WTC11 (cell line): Measurements from ENCODE around the gene NOXO1. TPM values are rescaled to one million over a fixed set of nuclear protein-coding genes. Genes with fewer than 3 reads are reported as not detected.

ENCODE experiments used
- ATAC-seq: fragments of 200-7000 bp; cut with Tn5 transposase; 2 replicates; pipeline ENCODE4 v1.10.0; 2021; ENCODE audit warnings: mild to moderate bottlenecking, moderate library complexity
- CTCF ChIA-PET: fragments of 300-600 bp; sonication (Branson Sonifier 250); formaldehyde crosslinking; loops from one replicate; lab custom pipeline; 2021; ENCODE audit warnings: antibody characterized with exemption; lab: Charles Lee
- POLR2A ChIA-PET: fragments of 350-600 bp; sonication (Branson Sonifier 250); formaldehyde crosslinking; loops from one replicate; lab custom pipeline; 2021; ENCODE audit warnings: antibody characterized with exemption; lab: Charles Lee
- DNase-seq: peaks from one replicate; pipeline ENCODE4 v3.0.0; 2021; ENCODE audit warnings: low spot score
- H3K27ac Mint-ChIP-seq: 2 replicates; pipeline ENCODE4 v1.8.0; 2021; ENCODE audit warnings: mixed read lengths
- H3K27me3 Mint-ChIP-seq: 2 replicates; pipeline ENCODE4 v1.8.0; 2021; ENCODE audit warnings: low read depth, mild to moderate bottlenecking, moderate library complexity, mixed read lengths
- H3K36me3 Mint-ChIP-seq: 2 replicates; pipeline ENCODE4 v1.8.0; 2021; ENCODE audit warnings: mixed read lengths
- H3K4me1 Mint-ChIP-seq: 2 replicates; pipeline ENCODE4 v1.8.0; 2022; ENCODE audit warnings: mixed read lengths
- H3K4me3 Mint-ChIP-seq: 2 replicates; pipeline ENCODE4 v1.8.0; 2021; ENCODE audit warnings: mild to moderate bottlenecking, moderate library complexity, mixed read lengths
- H3K9me3 Mint-ChIP-seq: 2 replicates; pipeline ENCODE4 v1.8.0; 2021; ENCODE audit warnings: mixed read lengths
- AR ChIP-seq: fragments of 250-450 bp; sonication (Bioruptor Pico); IDR thresholded peaks from 2 replicates; pipeline ENCODE4 v1.9.0; 2021; ENCODE audit warnings: mild to moderate bottlenecking
- ARID4B ChIP-seq: sonication (generic); formaldehyde crosslinking; IDR thresholded peaks from 2 replicates; pipeline ENCODE4 v1.8.0; 2023; ENCODE audit warnings: missing genetic modification reagents, mild to moderate bottlenecking, borderline replicate concordance
- ATF1 ChIP-seq: sonication (generic); formaldehyde crosslinking; IDR thresholded peaks from 2 replicates; pipeline ENCODE4 v1.8.1; 2023; ENCODE audit warnings: mild to moderate bottlenecking, moderate library complexity, missing genetic modification reagents
- ATF2 ChIP-seq: sonication (generic); formaldehyde crosslinking; IDR thresholded peaks from 2 replicates; pipeline ENCODE4 v1.8.1; 2022; ENCODE audit warnings: low read depth, missing genetic modification reagents, borderline replicate concordance
- CTCF ChIP-seq: fragments of 200-600 bp; IDR thresholded peaks from 2 replicates; pipeline ENCODE4 v1.8.0; 2022; ENCODE audit warnings: antibody characterized with exemption
- GRHL2 ChIP-seq: fragments of 250-450 bp; sonication (Bioruptor Pico); IDR thresholded peaks from 2 replicates; pipeline ENCODE4 v1.8.0; 2022; ENCODE audit warnings: mild to moderate bottlenecking, moderate library complexity; ENCODE audit not compliant: insufficient replicate concordance, severe bottlenecking
- HMGA2 ChIP-seq: fragments of 250-450 bp; sonication (Bioruptor Pico); IDR thresholded peaks from 2 replicates; pipeline ENCODE4 v1.4.0; 2021; ENCODE audit warnings: mild to moderate bottlenecking, moderate library complexity
- HMGXB4 ChIP-seq: sonication (generic); formaldehyde crosslinking; IDR thresholded peaks from 2 replicates; pipeline ENCODE4 v1.8.1; 2023; ENCODE audit warnings: mild to moderate bottlenecking, moderate library complexity, missing genetic modification reagents
- JUN ChIP-seq: sonication (generic); formaldehyde crosslinking; IDR thresholded peaks from 2 replicates; pipeline ENCODE4 v1.8.0; 2023; ENCODE audit warnings: mild to moderate bottlenecking, missing genetic modification reagents
- KAT7 ChIP-seq: sonication (generic); formaldehyde crosslinking; IDR thresholded peaks from 2 replicates; pipeline ENCODE4 v1.8.1; 2023; ENCODE audit warnings: missing genetic modification reagents, mild to moderate bottlenecking, borderline replicate concordance
- NFE2L1 ChIP-seq: sonication (generic); formaldehyde crosslinking; IDR thresholded peaks from 2 replicates; pipeline ENCODE4 v1.8.1; 2023; ENCODE audit warnings: missing genetic modification reagents
- RELA ChIP-seq: sonication (generic); formaldehyde crosslinking; IDR thresholded peaks from 2 replicates; pipeline ENCODE4 v1.8.1; 2022; ENCODE audit warnings: missing genetic modification reagents, mild to moderate bottlenecking, borderline replicate concordance
- RORB ChIP-seq: fragments of 250-450 bp; sonication (Bioruptor Pico); IDR thresholded peaks from 2 replicates; pipeline ENCODE4 v1.9.0; 2021; ENCODE audit warnings: mild to moderate bottlenecking
- STAT6 ChIP-seq: sonication (generic); formaldehyde crosslinking; conservative IDR thresholded peaks from 2 replicates; pipeline ENCODE4 v1.8.1; 2023; ENCODE audit warnings: mild to moderate bottlenecking, low read depth, missing genetic modification reagents, moderate library complexity
- USF1 ChIP-seq: sonication (generic); formaldehyde crosslinking; IDR thresholded peaks from 2 replicates; pipeline ENCODE4 v1.8.0; 2022; ENCODE audit warnings: mild to moderate bottlenecking, missing genetic modification reagents
- ZNF416 ChIP-seq: fragments of 250-450 bp; sonication (Bioruptor Pico); IDR thresholded peaks from 2 replicates; pipeline ENCODE4 v1.9.0; 2021; ENCODE audit warnings: mild to moderate bottlenecking, inconsistent platforms
- ZNF423 ChIP-seq: fragments of 250-450 bp; sonication (Bioruptor Pico); IDR thresholded peaks from 2 replicates; pipeline ENCODE4 v2.1.2; 2022; ENCODE audit warnings: mild to moderate bottlenecking, moderate library complexity
- total RNA-seq: library from RNA; stranded (reverse); gene quantifications from 3 replicates; pipeline ENCODE4 v1.2.3, GENCODE V29; 2021

NOXO1 gene
- total RNA-seq, 1 experiment from 2014 or later, result 5.7 TPM

- POLR2A ChIA-PET, result interaction anchor here (0.7 to 2.3 kb wide), 22 partner anchors 9 to 544 kb away, joined by 3 to 20 read pairs (median 5); partner anchors contain the start of genes FAHD1, MAPK8IP3, MSRB1 and NOXO1
- peak; percentile 78; the same call in 1 of the 2 replicates for TF ChIP-seq AR (CRISPR knock-in tag)
- TF ChIP-seq USF1, result peak; percentile 53; the same call in 1 of the 2 replicates
- TF ChIP-seq ARID4B (CRISPR knock-in tag), result no peak
- 0 out of 2 replicates have a peak, but pooled peaks have one; percentile 18 for TF ChIP-seq ZNF416 (CRISPR knock-in tag)
- TF ChIP-seq JUN (CRISPR knock-in tag), result no peak; the same call in none of the 2 replicates
- TF ChIP-seq HMGA2 (CRISPR knock-in tag), result no peak
- no peak for TF ChIP-seq ATF2
- TF ChIP-seq STAT6 (CRISPR knock-in tag), result no peak
- TF ChIP-seq RORB (CRISPR knock-in tag), result no peak
- no peak for TF ChIP-seq ATF1 (CRISPR knock-in tag)
- no peak for TF ChIP-seq CTCF
- TF ChIP-seq RELA (CRISPR knock-in tag), result 0 out of 2 replicates have a peak, but pooled peaks have one; percentile 39
- no peak for TF ChIP-seq KAT7 (CRISPR knock-in tag)
- peak; percentile 77 for TF ChIP-seq HMGXB4
- TF ChIP-seq ZNF423, result no peak
- TF ChIP-seq NFE2L1 (CRISPR knock-in tag), result no peak; the same call in 1 of the 2 replicates
- no peak for TF ChIP-seq GRHL2 (CRISPR knock-in tag)
These were observed 16.5 kb downstream of the NOXO1 start, which contains the start of gene RPS2 for GRCh38 chr16:1964506-1965395. Gene RPS2, minus strand, starts transcription at chr16:1964826. Its CDS starts 201 bp downstream, at chr16:1964625.

More at GRCh38 chr16:1964506-1965395, 16.5 kb downstream of the NOXO1 start, which contains the start of gene RPS2:
- CTCF ChIA-PET, result interaction anchor here (0.7 to 1.0 kb wide), 9 partner anchors 13 to 83 kb away, joined by 3 to 12 read pairs (median 4); partner anchors contain the start of genes NOXO1, NTHL1 and TSC2
- H3K9me3 Mint-ChIP-seq, result no peaks in the 10 kb centered on the region
- no peaks in the 10 kb centered on the region for H3K27me3 Mint-ChIP-seq
- peak within 1 kb of the TSS; percentile 97 for H3K27ac Mint-ChIP-seq
- H3K4me3 Mint-ChIP-seq, result peak within 1 kb of the TSS; percentile 94
- ATAC-seq (peak; percentile 51), DNase-seq (peak; percentile 99)
- peaks cover 35% of the 10 kb centered on the region for H3K36me3 Mint-ChIP-seq
- H3K4me1 Mint-ChIP-seq, result peaks cover 39% of the 10 kb centered on the region
